GM19238 (cell line): ENCODE results near the gene ORMDL1.

Experiments
- DNase-seq: peaks from one replicate; pipeline ENCODE4 v3.0.0; 2011; ENCODE audit warnings: low spot score; ENCODE audit not compliant: insufficient read length

ORMDL1 gene

GRCh38 chr2:189783927-189784867 lies at the start of gene ORMDL1, which contains the start of gene PMS1:
TSS of gene ORMDL1 (minus strand) at chr2:189784339. CDS start at chr2:189782595, 1,744 bp downstream.
TSS of gene PMS1 (plus strand) at chr2:189784450. CDS start at chr2:189791810, 7,360 bp downstream.
- DNase-seq: peak; percentile 72

- DNase-seq: no peak
Observed at GRCh38 chr2:189830510-189830909, 46.4 kb upstream of the ORMDL1 start.

- no peak for DNase-seq
Observed at GRCh38 chr2:189829102-189829833, 45.1 kb upstream of the ORMDL1 start.

- no peak for DNase-seq
Observed at GRCh38 chr2:189826039-189826438, 41.9 kb upstream of the ORMDL1 start.

GRCh38 chr2:189824694-189825396 lies 40.7 kb upstream of the ORMDL1 start:
- no peak for DNase-seq

GRCh38 chr2:189821953-189822748 lies 38.0 kb upstream of the ORMDL1 start:
- DNase-seq: no peak

- no peak for DNase-seq
Observed at GRCh38 chr2:189819297-189819704, 35.2 kb upstream of the ORMDL1 start.

- no peak for DNase-seq
Observed at GRCh38 chr2:189818249-189819038, 34.3 kb upstream of the ORMDL1 start.

- no peak for DNase-seq
Observed at GRCh38 chr2:189803431-189803830, 19.3 kb upstream of the ORMDL1 start.

GRCh38 chr2:189802396-189802912 lies 18.3 kb upstream of the ORMDL1 start:
- DNase-seq: no peak

- DNase-seq: no peak
Observed at GRCh38 chr2:189799531-189799930, 15.4 kb upstream of the ORMDL1 start.

- no peak for DNase-seq
Observed at GRCh38 chr2:189799030-189799331, 14.8 kb upstream of the ORMDL1 start.

- no peak for DNase-seq
Observed at GRCh38 chr2:189798312-189799029, 14.3 kb upstream of the ORMDL1 start.

- DNase-seq: no peak
Observed at GRCh38 chr2:189797902-189798301, 13.8 kb upstream of the ORMDL1 start.

GRCh38 chr2:189794310-189794709 lies 10.2 kb upstream of the ORMDL1 start:
- no peak for DNase-seq

- no peak for DNase-seq
Observed at GRCh38 chr2:189791338-189792042, 7.4 kb upstream of the ORMDL1 start.

GRCh38 chr2:189783451-189783926 lies 650 bp downstream of the ORMDL1 start:
- DNase-seq: no peak

- no peak for DNase-seq
Observed at GRCh38 chr2:189782221-189782671, 1.9 kb downstream of the ORMDL1 start.
